ENCODE measurements around the gene TPM4.

Gene TPM4

DNA sequence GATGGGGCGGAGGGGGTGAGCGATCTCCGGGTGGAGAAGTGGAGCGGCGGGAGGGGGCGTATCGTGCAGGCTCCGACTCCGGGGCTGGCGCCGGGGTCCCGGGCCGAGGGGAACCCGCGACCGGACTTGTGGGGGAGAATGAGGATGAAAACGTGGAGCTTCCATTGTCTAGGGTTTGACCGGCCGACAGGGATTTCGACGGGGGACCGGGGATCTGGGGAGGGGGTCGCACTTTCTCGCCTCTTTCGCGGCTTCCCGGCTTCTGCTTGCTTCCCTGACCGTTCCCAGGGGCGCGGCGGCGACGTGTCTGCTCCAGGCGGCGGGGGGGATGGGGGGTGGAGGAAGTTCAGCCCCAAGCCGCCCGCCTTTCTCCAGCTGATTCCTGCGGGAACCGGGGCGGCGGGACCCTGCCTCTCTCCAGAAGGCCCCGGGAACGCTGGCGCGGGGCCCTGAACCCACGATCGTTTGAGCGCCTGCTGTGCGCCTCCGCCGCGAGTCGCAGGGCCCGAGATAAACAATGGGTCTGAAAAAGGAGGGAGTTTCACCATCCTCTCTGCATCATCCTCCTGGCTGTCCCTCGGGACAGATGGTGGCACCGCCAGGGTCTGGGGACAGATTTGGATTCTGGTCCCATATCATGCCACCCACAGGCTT, 790 bp downstream of the TPM4 start:
- Histone ChIP-seq H3K36me3 (ENCODE audit: control insufficient read depth in 4 of 4, insufficient read depth in 4 of 4, low read length in 3 of 4) (peaks cover 2 to 31% (median 11%) of the 10 kb centered on the region in 4 experiments), H3K4me3 (ENCODE audit: control insufficient read depth in 1 of 7, extremely low read depth in 1 of 7, insufficient read depth in 4 of 7, low read depth in 2 of 7, low read length in 6 of 7) (peak overlapping the region; percentile 76 to 98 (median 85)), H3K27me3 (replicated peaks in 2 of 5; ENCODE audit: control insufficient read depth in 4 of 5, insufficient read depth in 5 of 5, low read length in 4 of 5) (no peaks in the 10 kb centered on the region), H3K9me3 (ENCODE audit: control extremely low read depth in 1 of 5, control insufficient read depth in 4 of 5, insufficient read depth in 2 of 5, low read depth in 1 of 5, low read length in 4 of 5) (no peaks in the 10 kb centered on the region), H3K27ac (ENCODE audit: insufficient read depth in 1 of 2, low read depth in 1 of 2, low read length in 2 of 2, poor library complexity in 1 of 2, severe bottlenecking in 2 of 2) (peak overlapping the region; percentile 74 to 87), H3K4me1 (ENCODE audit: control extremely low read depth in 1 of 4, control insufficient read depth in 4 of 4, insufficient read depth in 4 of 4, low read length in 3 of 4) (peaks cover 13 to 80% (median 72%) of the 10 kb centered on the region in 4 experiments)
- ChIA-PET CTCF (interaction anchor here (1.1 to 1.6 kb wide), 3 partner anchors 9 to 40 kb away, joined by 3 to 5 read pairs (median 4); no protein-coding TSS in a partner anchor), POLR2A (interaction anchor here (1.2 to 2.7 kb wide), 2 partner anchors 9 to 34 kb away, joined by 4 to 15 read pairs; partner anchors contain the start of gene RAB8A)
- WGBS (ENCODE audit: insufficient coverage): 0% methylated on average over 24 of the region's 56 CpGs
- no peak for DNase-seq

DNA sequence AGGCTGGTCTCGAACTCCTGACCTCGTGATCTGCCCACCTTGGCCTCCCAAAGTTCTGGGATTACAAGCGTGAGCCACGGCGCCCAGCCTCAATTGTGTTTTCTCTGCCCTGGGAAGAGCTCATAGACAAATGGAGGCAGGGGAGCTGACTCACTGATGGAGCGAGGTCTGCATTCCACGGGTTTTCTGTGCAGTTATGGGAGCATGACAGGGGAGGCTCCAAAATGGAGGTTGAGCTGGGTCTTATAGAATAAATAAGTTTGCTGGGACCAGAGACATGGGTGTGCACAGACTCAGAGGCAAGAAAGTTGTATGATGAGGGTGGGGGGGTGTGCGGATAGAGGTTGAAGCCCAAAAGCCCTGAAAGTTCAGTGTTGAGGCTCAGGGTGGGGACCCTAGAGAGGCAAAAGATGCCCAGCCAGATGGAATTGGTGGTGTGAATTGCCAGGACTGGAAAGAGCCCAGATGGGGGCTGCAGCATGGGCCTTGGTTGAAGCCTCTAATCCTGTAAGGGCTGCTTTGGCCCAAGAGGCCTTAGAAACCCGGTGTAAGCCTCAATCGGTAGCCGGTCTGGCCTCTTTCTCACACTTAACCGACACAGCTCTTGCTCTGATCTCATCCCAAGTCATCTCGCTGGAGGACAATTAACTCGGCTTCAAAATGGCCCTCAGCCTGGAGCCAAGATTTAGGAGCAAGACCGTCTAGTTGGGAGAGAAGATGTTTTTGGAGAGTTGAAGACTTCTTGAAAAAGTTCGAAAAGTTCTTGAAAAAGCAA, 1.9 kb downstream of the TPM4 start:
- 47% methylated on average over 16 of the region's 16 CpGs for WGBS (ENCODE audit: insufficient coverage)
- Histone ChIP-seq H3K9me3 (ENCODE audit: control extremely low read depth in 1 of 5, control insufficient read depth in 4 of 5, insufficient read depth in 2 of 5, low read depth in 1 of 5, low read length in 4 of 5) (no peaks in the 10 kb centered on the region), H3K36me3 (ENCODE audit: control insufficient read depth in 4 of 4, insufficient read depth in 4 of 4, low read length in 3 of 4) (peaks cover 2 to 41% (median 16%) of the 10 kb centered on the region in 4 experiments), H3K27me3 (replicated peaks in 2 of 5; ENCODE audit: control insufficient read depth in 4 of 5, insufficient read depth in 5 of 5, low read length in 4 of 5) (no peaks in the 10 kb centered on the region), H3K4me3 (ENCODE audit: control insufficient read depth in 1 of 7, extremely low read depth in 1 of 7, insufficient read depth in 4 of 7, low read depth in 2 of 7, low read length in 6 of 7) (peak overlapping the region; percentile 76 to 98 (median 85)), H3K4me1 (ENCODE audit: control extremely low read depth in 1 of 4, control insufficient read depth in 4 of 4, insufficient read depth in 4 of 4, low read length in 3 of 4) (peaks cover 13 to 82% (median 73%) of the 10 kb centered on the region in 4 experiments), H3K27ac (ENCODE audit: insufficient read depth in 1 of 2, low read depth in 1 of 2, low read length in 2 of 2, poor library complexity in 1 of 2, severe bottlenecking in 2 of 2) (peak overlapping the region; percentile 46 to 87)
- peak in 1 of 3 donors; percentile 63 for DNase-seq
- ChIA-PET POLR2A (interaction anchor here (0.7 to 2.7 kb wide), 4 partner anchors 8 to 40 kb away, joined by 4 to 15 read pairs (median 6); no protein-coding TSS in a partner anchor), CTCF (interaction anchor here (0.8 to 1.2 kb wide), 4 partner anchors 8 to 108 kb away, joined by 3 to 5 read pairs (median 4); no protein-coding TSS in a partner anchor)

DNA sequence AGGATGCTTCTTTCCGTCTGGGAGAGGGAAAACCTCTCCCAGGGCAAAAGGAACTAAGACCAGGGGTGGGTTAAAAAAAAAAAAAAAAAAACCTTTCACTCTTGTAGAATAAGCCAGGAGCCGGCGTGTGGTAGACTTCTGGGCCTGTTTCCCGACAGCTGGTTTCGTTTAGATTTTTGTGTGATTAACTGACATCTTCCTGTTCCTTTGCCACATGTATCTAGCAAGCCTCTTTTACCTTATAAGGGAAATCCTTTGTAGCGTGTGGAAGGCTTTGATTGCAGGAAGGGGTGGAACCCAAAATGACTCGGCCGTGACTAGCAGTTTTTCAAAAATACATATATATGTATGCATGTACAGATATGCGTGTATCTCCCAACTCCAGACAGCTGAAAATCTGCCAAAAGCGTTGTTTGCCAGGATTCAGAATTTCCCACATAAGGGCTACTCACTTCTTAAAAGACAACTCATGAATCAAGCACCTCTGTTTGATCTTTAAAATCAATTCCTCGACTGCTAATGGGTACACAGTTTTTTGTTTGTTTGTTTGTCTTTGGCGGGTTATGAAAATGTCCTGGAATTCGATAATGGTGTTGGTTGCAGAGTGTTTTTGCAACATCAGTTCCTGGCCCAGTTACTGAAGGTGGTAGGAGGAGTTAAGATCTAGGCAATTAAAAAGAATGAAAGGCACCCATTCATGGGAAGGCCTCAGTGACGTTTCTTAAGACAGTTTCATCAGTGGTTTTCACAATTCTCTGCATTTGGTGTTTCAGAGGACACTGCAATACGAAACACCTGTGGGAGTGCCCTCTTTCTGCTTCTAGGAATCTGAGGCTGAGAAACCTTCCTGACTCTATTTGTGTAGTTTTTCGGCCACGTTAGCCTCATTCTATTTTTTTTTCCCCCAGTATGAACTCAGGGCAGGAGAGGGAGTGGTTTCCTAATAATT, 2.7 kb downstream of the TPM4 start:
- DNase-seq: peak; percentile 97 to 99 (median 98)
- peak overlapping the region in 6 of 7 experiments; percentile 81 to 98 (median 89) for H3K4me3 ChIP-seq (ENCODE audit: control insufficient read depth in 1 of 7, extremely low read depth in 1 of 7, insufficient read depth in 4 of 7, low read depth in 2 of 7, low read length in 6 of 7)
- H3K27me3 ChIP-seq (replicated peaks in 2 of 5; ENCODE audit: control insufficient read depth in 4 of 5, insufficient read depth in 5 of 5, low read length in 4 of 5): no peaks in the 10 kb centered on the region
- no peaks in the 10 kb centered on the region for H3K9me3 ChIP-seq (ENCODE audit: control extremely low read depth in 1 of 5, control insufficient read depth in 4 of 5, insufficient read depth in 2 of 5, low read depth in 1 of 5, low read length in 4 of 5)
- peaks cover 4 to 48% (median 23%) of the 10 kb centered on the region in 4 experiments for H3K36me3 ChIP-seq (ENCODE audit: control insufficient read depth in 4 of 4, insufficient read depth in 4 of 4, low read length in 3 of 4)
- H3K27ac ChIP-seq (ENCODE audit: insufficient read depth in 1 of 2, low read depth in 1 of 2, low read length in 2 of 2, poor library complexity in 1 of 2, severe bottlenecking in 2 of 2): peak overlapping the region; percentile 53 to 87
- POLR2A ChIA-PET: interaction anchor here (0.7 to 1.0 kb wide), 4 partner anchors 16 to 60 kb away, joined by 4 to 7 read pairs (median 4); no protein-coding TSS in a partner anchor
- 4% methylated on average over 5 of the region's 17 CpGs for WGBS (ENCODE audit: insufficient coverage)
- H3K4me1 ChIP-seq (ENCODE audit: control extremely low read depth in 1 of 4, control insufficient read depth in 4 of 4, insufficient read depth in 4 of 4, low read length in 3 of 4): peaks cover 13 to 82% (median 70%) of the 10 kb centered on the region in 4 experiments
- CTCF ChIA-PET: interaction anchor here (1.0 kb wide), 1 partner anchor 39 kb away, joined by 3 read pairs; no protein-coding TSS in a partner anchor

DNA sequence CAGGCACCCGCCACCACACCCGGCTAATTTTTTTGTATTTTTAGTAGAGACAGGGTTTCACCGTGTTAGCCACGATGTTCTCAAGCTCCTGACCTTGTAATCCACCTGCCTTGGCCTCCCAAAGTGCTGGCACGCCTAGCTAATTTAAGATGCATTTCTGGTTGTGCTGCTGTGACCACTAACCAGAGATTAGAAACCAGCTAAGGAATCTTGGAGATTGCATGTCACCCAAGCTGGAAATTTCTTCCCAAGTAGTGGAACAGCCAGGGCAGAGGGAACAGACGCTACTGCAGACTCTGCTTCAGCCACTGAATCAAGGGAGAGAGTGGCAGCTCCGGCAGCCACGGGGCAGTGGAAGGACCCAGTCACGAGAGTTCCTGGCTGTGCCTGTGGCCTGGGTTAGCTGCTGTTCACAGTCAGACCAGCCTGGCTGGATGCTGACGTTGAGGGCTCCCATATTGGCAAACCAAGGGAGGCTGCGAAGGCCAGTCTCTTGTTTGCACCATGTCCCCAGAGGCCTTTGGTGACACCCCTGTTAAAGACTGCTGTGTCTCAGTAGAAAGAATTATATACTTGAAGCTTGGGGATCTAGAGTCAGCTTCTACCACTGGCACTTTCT, 7.9 kb downstream of the TPM4 start:
- peaks cover 13 to 80% (median 57%) of the 10 kb centered on the region in 4 experiments for H3K36me3 ChIP-seq (ENCODE audit: control insufficient read depth in 4 of 4, insufficient read depth in 4 of 4, low read length in 3 of 4)
- no peaks in the 10 kb centered on the region for H3K9me3 ChIP-seq (ENCODE audit: control extremely low read depth in 1 of 5, control insufficient read depth in 4 of 5, insufficient read depth in 2 of 5, low read depth in 1 of 5, low read length in 4 of 5)
- H3K27ac ChIP-seq (ENCODE audit: insufficient read depth in 1 of 2, low read depth in 1 of 2, low read length in 2 of 2, poor library complexity in 1 of 2, severe bottlenecking in 2 of 2): no peak overlapping the region
- POLR2A ChIA-PET: interaction anchor here (0.5 to 1.2 kb wide), 3 partner anchors 11 to 1297 kb away, joined by 3 to 6 read pairs (median 3); no protein-coding TSS in a partner anchor
- CTCF ChIA-PET: interaction anchor here (0.7 to 5.7 kb wide), 10 partner anchors 11 to 98 kb away, joined by 3 to 47 read pairs (median 3); no protein-coding TSS in a partner anchor
- DNase-seq: no peak
- peak overlapping the region in 1 of 7 experiments; percentile 10 for H3K4me3 ChIP-seq (ENCODE audit: control insufficient read depth in 1 of 7, extremely low read depth in 1 of 7, insufficient read depth in 4 of 7, low read depth in 2 of 7, low read length in 6 of 7)
- H3K4me1 ChIP-seq (ENCODE audit: control extremely low read depth in 1 of 4, control insufficient read depth in 4 of 4, insufficient read depth in 4 of 4, low read length in 3 of 4): peaks cover 4 to 88% (median 73%) of the 10 kb centered on the region in 4 experiments
- WGBS (ENCODE audit: insufficient coverage): 93% methylated on average over 11 of the region's 11 CpGs
- no peaks in the 10 kb centered on the region for H3K27me3 ChIP-seq (replicated peaks in 2 of 5; ENCODE audit: control insufficient read depth in 4 of 5, insufficient read depth in 5 of 5, low read length in 4 of 5)

DNA sequence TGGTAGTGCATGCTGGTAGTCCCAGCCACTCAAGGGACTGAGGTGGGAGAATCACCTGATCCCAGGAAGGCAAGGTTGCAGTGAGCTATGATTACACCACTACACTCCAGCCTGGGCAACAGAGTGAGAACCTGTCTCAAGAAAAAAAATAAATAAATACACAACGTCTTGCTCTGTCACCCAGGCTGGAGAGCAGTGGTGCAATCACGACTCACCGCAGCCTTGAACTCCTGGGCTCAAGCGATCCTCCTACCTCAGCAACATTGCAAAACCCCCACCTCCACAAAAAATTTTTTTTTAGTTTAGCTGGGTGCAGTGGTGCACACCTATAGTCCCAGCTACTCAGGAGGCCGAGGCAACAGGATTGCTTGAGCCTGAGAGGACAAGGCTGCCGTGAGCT, 8.8 kb downstream of the TPM4 start:
- ChIA-PET CTCF (interaction anchor here (0.8 to 5.7 kb wide), 7 partner anchors 13 to 92 kb away, joined by 3 to 47 read pairs (median 4); no protein-coding TSS in a partner anchor), POLR2A (interaction anchor here (0.6 to 1.2 kb wide), 2 partner anchors 10 to 1298 kb away, joined by 3 read pairs; no protein-coding TSS in a partner anchor)
- no peaks in the 10 kb centered on the region for H3K9me3 ChIP-seq (ENCODE audit: control extremely low read depth in 1 of 5, control insufficient read depth in 4 of 5, insufficient read depth in 2 of 5, low read depth in 1 of 5, low read length in 4 of 5)
- no peak for DNase-seq
- peaks cover 0 to 79% (median 64%) of the 10 kb centered on the region in 4 experiments for H3K4me1 ChIP-seq (ENCODE audit: control extremely low read depth in 1 of 4, control insufficient read depth in 4 of 4, insufficient read depth in 4 of 4, low read length in 3 of 4)
- peak overlapping the region in 1 of 7 experiments; percentile 10 for H3K4me3 ChIP-seq (ENCODE audit: control insufficient read depth in 1 of 7, extremely low read depth in 1 of 7, insufficient read depth in 4 of 7, low read depth in 2 of 7, low read length in 6 of 7)
- H3K36me3 ChIP-seq (ENCODE audit: control insufficient read depth in 4 of 4, insufficient read depth in 4 of 4, low read length in 3 of 4): peaks cover 17 to 85% (median 63%) of the 10 kb centered on the region in 4 experiments
- H3K27me3 ChIP-seq (replicated peaks in 2 of 5; ENCODE audit: control insufficient read depth in 4 of 5, insufficient read depth in 5 of 5, low read length in 4 of 5): no peaks in the 10 kb centered on the region
- H3K27ac ChIP-seq (ENCODE audit: insufficient read depth in 1 of 2, low read depth in 1 of 2, low read length in 2 of 2, poor library complexity in 1 of 2, severe bottlenecking in 2 of 2): no peak overlapping the region
- 98% methylated on average over 5 of the region's 6 CpGs for WGBS (ENCODE audit: insufficient coverage)

All from common myeloid progenitor, CD34-positive (primary cell).